GM06990 (cell line): ENCODE measurements around the gene PAWR.

Source experiments
- DNase-seq: peaks from one replicate; pipeline ENCODE4 v3.0.0-alpha.2; 2011; ENCODE audit not compliant: insufficient read length; ENCODE audit errors: extremely low read depth
- H3K27me3 ChIP-seq: replicated peaks from 2 replicates; pipeline ENCODE4 v1.6.0; 2011; ENCODE audit warnings: low read length; ENCODE audit not compliant: control insufficient read depth, insufficient read depth
- H3K36me3 ChIP-seq: 2 replicates; pipeline ENCODE4 v1.5.1; 2011; ENCODE audit warnings: low read length; ENCODE audit not compliant: control insufficient read depth, insufficient read depth
- H3K4me3 ChIP-seq: replicated peaks from 2 replicates; pipeline ENCODE4 v1.5.1; 2011; ENCODE audit warnings: low read depth, mild to moderate bottlenecking, control low read depth, low read length
- TF ChIP-seq, protein P1 (sequence below): IDR thresholded peaks from 2 replicates; pipeline ENCODE4 v1.5.1; 2011; ENCODE audit warnings: low read length, control low read depth, mild to moderate bottlenecking, inconsistent platforms; ENCODE audit not compliant: insufficient read depth, poor library complexity, severe bottlenecking

The PAWR gene

DNA sequence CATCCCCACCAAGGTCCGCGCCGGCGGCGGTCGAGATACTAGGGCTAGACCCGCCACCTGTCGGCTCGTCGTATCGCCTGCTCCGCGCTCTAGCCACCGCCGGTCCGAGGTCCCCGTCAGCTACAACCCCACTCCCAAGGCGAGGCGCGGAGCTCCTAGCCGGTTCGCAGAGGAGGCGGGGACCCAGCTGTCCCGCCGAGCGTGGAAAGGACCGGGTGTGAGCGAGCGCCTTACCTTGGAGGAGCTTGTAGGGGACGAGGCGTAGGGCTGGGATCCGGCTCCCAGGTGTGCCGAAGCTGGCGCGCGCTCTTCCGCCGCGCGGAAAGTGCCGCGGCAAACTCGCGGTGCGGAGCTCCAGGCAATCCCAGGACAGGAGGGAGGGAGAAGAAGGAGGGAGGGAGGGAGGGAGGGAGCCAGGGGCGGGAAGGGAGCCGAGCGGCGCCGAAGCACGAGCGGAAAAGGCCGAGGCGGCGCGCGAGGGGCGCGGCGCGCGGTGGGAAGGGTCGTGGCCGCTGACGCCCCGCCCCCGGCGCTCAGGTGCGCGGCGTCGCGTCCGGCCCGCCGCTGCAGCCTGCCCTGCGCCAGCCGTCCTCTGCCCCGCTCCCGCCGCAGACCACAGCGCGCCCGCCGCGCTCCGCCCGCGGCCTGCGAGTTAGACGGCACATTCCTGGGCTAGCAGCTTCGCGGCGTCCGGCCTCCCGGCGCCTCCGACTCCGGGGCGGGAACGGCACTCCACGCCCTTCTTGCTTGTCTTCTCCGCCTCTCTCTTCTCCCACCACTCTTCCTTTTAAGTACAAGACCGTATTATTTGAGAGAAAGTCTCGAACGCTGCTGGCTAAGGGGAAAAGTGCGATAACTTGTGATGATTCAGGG is at the start of gene PAWR:
Gene PAWR, minus strand, starts transcription at position 327 of the 873 bp plus-strand sequence. CDS start 720 bp downstream, outside the sequence.
- peak within 1 kb of the TSS; percentile 89 for H3K4me3 ChIP-seq
- no peaks in the 10 kb centered on the region for H3K36me3 ChIP-seq
- H3K27me3 ChIP-seq: no peaks in the 10 kb centered on the region
- TF ChIP-seq, protein P1, sequence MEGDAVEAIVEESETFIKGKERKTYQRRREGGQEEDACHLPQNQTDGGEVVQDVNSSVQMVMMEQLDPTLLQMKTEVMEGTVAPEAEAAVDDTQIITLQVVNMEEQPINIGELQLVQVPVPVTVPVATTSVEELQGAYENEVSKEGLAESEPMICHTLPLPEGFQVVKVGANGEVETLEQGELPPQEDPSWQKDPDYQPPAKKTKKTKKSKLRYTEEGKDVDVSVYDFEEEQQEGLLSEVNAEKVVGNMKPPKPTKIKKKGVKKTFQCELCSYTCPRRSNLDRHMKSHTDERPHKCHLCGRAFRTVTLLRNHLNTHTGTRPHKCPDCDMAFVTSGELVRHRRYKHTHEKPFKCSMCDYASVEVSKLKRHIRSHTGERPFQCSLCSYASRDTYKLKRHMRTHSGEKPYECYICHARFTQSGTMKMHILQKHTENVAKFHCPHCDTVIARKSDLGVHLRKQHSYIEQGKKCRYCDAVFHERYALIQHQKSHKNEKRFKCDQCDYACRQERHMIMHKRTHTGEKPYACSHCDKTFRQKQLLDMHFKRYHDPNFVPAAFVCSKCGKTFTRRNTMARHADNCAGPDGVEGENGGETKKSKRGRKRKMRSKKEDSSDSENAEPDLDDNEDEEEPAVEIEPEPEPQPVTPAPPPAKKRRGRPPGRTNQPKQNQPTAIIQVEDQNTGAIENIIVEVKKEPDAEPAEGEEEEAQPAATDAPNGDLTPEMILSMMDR: peak; percentile 34
- DNase-seq: peak; percentile 86

DNA sequence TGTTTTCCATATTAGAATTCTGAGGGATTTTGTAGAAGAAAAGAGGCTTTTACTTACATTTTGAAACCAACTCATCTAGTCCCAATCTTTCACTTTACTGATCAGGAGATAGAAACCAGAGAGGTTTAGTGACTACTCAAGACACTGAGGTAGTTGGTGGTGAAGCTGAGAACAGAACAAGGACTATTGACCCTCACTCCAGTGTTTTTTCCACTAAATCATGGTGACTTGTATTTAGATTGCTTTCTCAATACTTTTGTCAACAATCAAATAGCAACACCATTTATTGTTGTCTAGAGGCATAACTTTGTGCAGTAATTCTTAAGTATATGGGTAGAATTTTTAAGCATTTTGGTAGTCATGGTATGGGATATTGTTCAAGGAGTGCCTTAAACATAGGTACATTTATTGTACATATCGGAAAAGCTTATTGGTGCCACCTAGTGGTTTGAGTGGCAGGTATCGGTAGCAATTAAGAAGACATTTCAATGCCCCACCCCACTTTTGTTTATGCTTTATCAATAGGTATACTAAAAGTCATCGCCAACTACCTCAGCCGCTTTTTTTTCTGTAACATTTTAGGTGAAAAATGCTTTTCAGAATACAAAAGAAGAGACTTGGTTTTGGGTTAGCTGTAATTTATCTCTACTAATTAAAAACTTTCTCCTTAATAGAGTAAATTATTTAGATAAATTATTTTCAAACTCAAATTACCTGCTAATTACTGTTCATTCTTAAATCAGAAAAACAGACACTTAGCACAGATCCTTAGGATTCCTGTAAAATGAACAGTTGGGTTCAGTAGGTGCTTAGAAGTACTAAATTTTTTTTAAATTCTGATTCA is 47.3 kb upstream of the PAWR start:
- Histone ChIP-seq H3K4me3 (no peak overlapping the region), H3K36me3 (no peaks in the 10 kb centered on the region), H3K27me3 (no peaks in the 10 kb centered on the region)
- TF ChIP-seq, protein P1: peak; percentile 54
- DNase-seq: peak; percentile 6

- Histone ChIP-seq H3K27me3 (no peaks in the 10 kb centered on the region), H3K36me3 (no peaks in the 10 kb centered on the region), H3K4me3 (no peak overlapping the region)
- no peak for DNase-seq
- TF ChIP-seq, protein P1: no peak
Observed at GRCh38 chr12:79732638-79733037, 41.9 kb upstream of the PAWR start.

DNA sequence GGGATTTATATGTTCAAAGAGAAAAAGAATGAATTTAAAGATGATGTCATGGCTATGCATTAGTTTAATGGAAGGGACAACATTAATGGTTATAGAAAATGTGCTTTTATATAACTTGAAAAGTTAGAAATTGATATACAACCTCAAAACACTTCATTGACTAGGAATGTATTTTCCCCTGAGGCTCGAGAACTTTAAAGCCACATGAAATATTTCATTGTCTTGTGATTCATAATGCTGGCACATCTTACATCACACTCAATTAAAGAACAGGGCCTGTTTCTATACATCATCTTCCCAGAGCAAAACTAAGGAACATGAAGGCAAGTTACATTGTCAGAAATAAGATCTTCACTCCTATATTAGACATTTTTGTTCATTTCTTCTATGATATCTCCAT is 35.2 kb upstream of the PAWR start:
- no peak for DNase-seq
- no peak overlapping the region for H3K4me3 ChIP-seq

GRCh38 chr12:79717006-79717405 is 26.2 kb upstream of the PAWR start:
- no peak for DNase-seq
- Histone ChIP-seq H3K4me3 (no peak overlapping the region), H3K27me3 (no peaks in the 10 kb centered on the region), H3K36me3 (no peaks in the 10 kb centered on the region)
- TF ChIP-seq, protein P1: no peak

More for the DNA sequence above, 35.2 kb upstream of the PAWR start:
- TF ChIP-seq, protein P1: no peak
- Histone ChIP-seq H3K27me3 (no peaks in the 10 kb centered on the region), H3K36me3 (no peaks in the 10 kb centered on the region)
